HL-60 (cell line): ENCODE data around the gene CRYBB3.

Experiments
- DNase-seq, 2 experiments: peaks; one replicate each; pipeline ENCODE4 v3.0.0-alpha.2; 2010 to 2020; ENCODE audit warnings: low read depth in 1 of 2, low spot score in 1 of 2
- H3K27ac ChIP-seq: fragments of 250-450 bp; sonication (Bioruptor Pico); replicated peaks from 2 replicates; pipeline ENCODE4 v1.5.1; 2020; ENCODE audit warnings: mild to moderate bottlenecking, moderate library complexity
- H3K27me3 ChIP-seq: fragments of 250-450 bp; sonication (Bioruptor Pico); 2 replicates; pipeline ENCODE4 v1.5.1; 2021; ENCODE audit warnings: mild to moderate bottlenecking, moderate library complexity; ENCODE audit not compliant: insufficient read depth, poor library complexity, severe bottlenecking
- H3K4me3 ChIP-seq: replicated peaks from 2 replicates; pipeline ENCODE4 v1.5.1; 2011; ENCODE audit warnings: mild to moderate bottlenecking, control low read depth, low read length; ENCODE audit not compliant: insufficient read depth
- CTCF ChIP-seq: IDR thresholded peaks from one replicate; pipeline ENCODE4 v1.5.1; 2011; ENCODE audit warnings: low read length, control low read depth, inconsistent platforms; ENCODE audit not compliant: insufficient read depth
- GABPA ChIP-seq: IDR thresholded peaks from 2 replicates; pipeline ENCODE4 v1.6.1; 2012; ENCODE audit warnings: low read depth
- POLR2AphosphoS5 ChIP-seq: IDR thresholded peaks from 2 replicates; pipeline ENCODE4 v1.6.1; 2012; ENCODE audit warnings: low read depth
- REST ChIP-seq: IDR thresholded peaks from 2 replicates; pipeline ENCODE4 v1.6.1; 2012; ENCODE audit warnings: low read depth; ENCODE audit not compliant: insufficient replicate concordance
- SPI1 ChIP-seq: IDR thresholded peaks from 2 replicates; pipeline ENCODE4 v1.6.1; 2012; ENCODE audit warnings: low read depth, mild to moderate bottlenecking, borderline replicate concordance
- long read RNA-seq: library from polyadenylated mRNA; unstranded; transcript quantifications from one replicate; pipeline ENCODE4 v2.0.0, GENCODE V29; 2020

The CRYBB3 gene
- long read RNA-seq, result 0 reads

GRCh38 chr22:25199731-25200520 lies at the start of gene CRYBB3:
CRYBB3 (plus strand) TSS chr22:25199858; CDS start chr22:25201397, 1,539 bp downstream.
- Histone ChIP-seq H3K27ac (no peak within 1 kb of the TSS), H3K4me3 (no peak within 1 kb of the TSS), H3K27me3 (no peaks in the 10 kb centered on the region)
- TF ChIP-seq SPI1 (no peak), POLR2AphosphoS5 (no peak), CTCF (no peak), REST (no peak), GABPA (no peak)
- DNase-seq, result no peak

- DNase-seq, result no peak
- H3K27ac ChIP-seq, result no peak overlapping the region
- no peak for TF ChIP-seq SPI1
- TF ChIP-seq GABPA, result no peak
- no peak for TF ChIP-seq REST
- no peak for TF ChIP-seq POLR2AphosphoS5
- no peak for TF ChIP-seq CTCF
Measured at GRCh38 chr22:25153961-25154666, 45.5 kb upstream of the CRYBB3 start.

GRCh38 chr22:25154667-25154999 lies 45.0 kb upstream of the CRYBB3 start:
- DNase-seq, result no peak
- Histone ChIP-seq H3K27ac (no peak overlapping the region), H3K4me3 (no peak overlapping the region), H3K27me3 (no peaks in the 10 kb centered on the region)
- TF ChIP-seq POLR2AphosphoS5, result no peak
- TF ChIP-seq SPI1, result no peak
- TF ChIP-seq CTCF, result no peak
- no peak for TF ChIP-seq GABPA
- TF ChIP-seq REST, result no peak

More at GRCh38 chr22:25153961-25154666, 45.5 kb upstream of the CRYBB3 start:
- Histone ChIP-seq H3K27me3 (no peaks in the 10 kb centered on the region), H3K4me3 (no peak overlapping the region)
